HepG2 (cell line): ENCODE measurements around the gene FHIT. TPM values are rescaled to one million over a fixed set of nuclear protein-coding genes. Genes with fewer than 3 reads are reported as not detected.

Experiments used
- ATAC-seq: fragments of 200-7000 bp; cut with Tn5 transposase; 3 replicates; pipeline ENCODE4 v1.9.1; 2020; ENCODE audit warnings: mild to moderate bottlenecking, moderate library complexity
- BruUV-seq: library from RNA; stranded (reverse); fragments of 400-500 nt; replicated peaks from 2 replicates; lab custom pipeline; 2021; lab: Mats Ljungman, UMichigan
- CTCF ChIA-PET: fragments of 300-600 bp; formaldehyde crosslinking; extraction: SDS; loops from one replicate; lab custom pipeline; 2021; ENCODE audit warnings: low total read pairs, inconsistent platforms, low intra/inter-chr PET ratio; lab: Yijun Ruan, JAX
- POLR2A ChIA-PET: fragments of 350-600 bp; sonication (Branson Sonifier 250); formaldehyde crosslinking; loops from one replicate; lab custom pipeline; 2020; ENCODE audit warnings: antibody characterized with exemption, inconsistent platforms; lab: Yijun Ruan, JAX
- DNase-seq: peaks from one replicate; pipeline ENCODE4 v3.0.0-alpha.2; 2015; ENCODE audit warnings: low spot score
- FAIRE-seq: peaks from 3 replicates; lab custom pipeline; 2011; peaks lifted over from hg19 to GRCh38; lab: Jason Lieb, UNC
- H2AFZ ChIP-seq: one replicate; pipeline ENCODE4 v1.6.1; 2011; ENCODE audit warnings: low read length, inconsistent platforms
- H3K27ac ChIP-seq: fragments of 300-600 bp; 3 replicates; pipeline ENCODE4 v1.8.0; 2011; ENCODE audit warnings: mixed run types, mild to moderate bottlenecking, mixed read lengths, low read length, inconsistent platforms; ENCODE audit not compliant: insufficient read depth; ENCODE audit errors: extremely low read length
- H3K27me3 ChIP-seq, 2 experiments: fragments of 200-600 bp in 1 of 2; 2 replicates in 1 of 2; 3 replicates in 1 of 2; pipeline versions ENCODE4 v1.6.0 to v1.8.0; 2011; ENCODE audit warnings: low read length in 2 of 2, mild to moderate bottlenecking in 2 of 2, moderate library complexity in 2 of 2, inconsistent platforms in 1 of 2; ENCODE audit not compliant: insufficient read depth in 2 of 2, control insufficient read depth in 1 of 2
- H3K36me3 ChIP-seq, 2 experiments: fragments of 200-600 bp in 1 of 2; replicated peaks in 1 of 2; 2 replicates in 1 of 2; 3 replicates in 1 of 2; pipeline versions ENCODE4 v1.5.1 to v1.8.0; 2011; ENCODE audit warnings: low read length in 2 of 2, inconsistent platforms in 1 of 2; ENCODE audit not compliant: insufficient read depth in 2 of 2, control insufficient read depth in 1 of 2
- H3K4me1 ChIP-seq: 2 replicates; pipeline ENCODE4 v1.5.1; 2012; ENCODE audit warnings: low read length, inconsistent platforms; ENCODE audit not compliant: insufficient read depth
- H3K4me2 ChIP-seq: 2 replicates; pipeline ENCODE4 v1.6.0; 2011; ENCODE audit warnings: low read depth, low read length, inconsistent platforms
- H3K4me3 ChIP-seq, 3 experiments: fragments of 200-600 bp in 1 of 3; sonication (generic), shearing (Covaris generic) in 1 of 3; replicated peaks in 1 of 3; 2 replicates each; pipeline ENCODE4 v1.5.1; 2011 to 2016; ENCODE audit warnings: low read length in 3 of 3, inconsistent platforms in 2 of 3, low read depth in 2 of 3, mild to moderate bottlenecking in 2 of 3, control low read depth in 1 of 3, mixed read lengths in 1 of 3; ENCODE audit not compliant: insufficient read depth in 1 of 3
- H3K79me2 ChIP-seq: one replicate; pipeline ENCODE4 v1.6.1; 2011; ENCODE audit warnings: low read length, inconsistent platforms; ENCODE audit not compliant: insufficient read depth
- H3K9ac ChIP-seq: 2 replicates; pipeline ENCODE4 v1.6.0; 2011; ENCODE audit warnings: mild to moderate bottlenecking, low read depth, low read length, inconsistent platforms; ENCODE audit not compliant: insufficient read depth
- H3K9me3 ChIP-seq: 2 replicates; pipeline ENCODE4 v1.5.1; 2012; ENCODE audit warnings: mild to moderate bottlenecking, low read length
- H4K20me1 ChIP-seq: 2 replicates; pipeline ENCODE4 v1.6.0; 2011; ENCODE audit warnings: inconsistent platforms, mild to moderate bottlenecking, low read length, moderate library complexity; ENCODE audit not compliant: insufficient read depth
- ATF7 ChIP-seq, 2 experiments: fragments of 450-650 bp in 1 of 2; sonication (generic) in 1 of 2; formaldehyde crosslinking in 1 of 2; IDR thresholded peaks; 2 replicates each; pipeline versions ENCODE4 v1.4.0 to v1.6.1; 2016 to 2020; ENCODE audit warnings: antibody characterized with exemption in 1 of 2, mild to moderate bottlenecking in 1 of 2, missing genetic modification reagents in 1 of 2
- EZH2 ChIP-seq: conservative IDR thresholded peaks from 2 replicates; pipeline ENCODE4 v1.6.1; 2012; ENCODE audit warnings: mild to moderate bottlenecking, low read depth, low read length, moderate library complexity
- MAFF ChIP-seq: IDR thresholded peaks from 2 replicates; pipeline ENCODE4 v1.6.1; 2011; ENCODE audit warnings: low read depth, low read length, improper control_type of control experiment
- NFIB ChIP-seq: sonication (generic); formaldehyde crosslinking; IDR thresholded peaks from 2 replicates; pipeline ENCODE4 v1.9.0; 2021; ENCODE audit warnings: missing genetic modification reagents, mild to moderate bottlenecking, borderline replicate concordance
- POLR2AphosphoS5 ChIP-seq: IDR thresholded peaks from 2 replicates; pipeline ENCODE4 v1.6.1; 2012; ENCODE audit warnings: low read depth, low read length
- POLR2G ChIP-seq: fragments of 200-400 bp; formaldehyde crosslinking; IDR thresholded peaks from 2 replicates; pipeline ENCODE4 v1.6.1; 2018; ENCODE audit warnings: mild to moderate bottlenecking, low read depth, low read length, moderate library complexity
- TBP ChIP-seq: sonication (generic); formaldehyde crosslinking; IDR thresholded peaks from 2 replicates; pipeline ENCODE4 v1.5.0; 2020; ENCODE audit warnings: missing genetic modification reagents
- U2AF1 ChIP-seq: fragments of 200-400 bp; formaldehyde crosslinking; optimal IDR thresholded peaks from 2 replicates; pipeline ENCODE3; 2017; ENCODE audit warnings: mild to moderate bottlenecking, low read depth, low read length
- WGBS: methylation state at CpG from one replicate; pipeline ENCODE4 v1.1.6; 2017; ENCODE audit warnings: low lambda C conversion rate; 5-methylcytosine and 5-hydroxymethylcytosine counted together
- in situ Hi-C: cut with HindIII; loops from 2 replicates; pipeline ENCODE4 v1.10.0; 2017; ENCODE audit warnings: low pct_unique_long_range_greater_than_20kb; ENCODE audit not compliant: extremely low pct_ligation_motif_present
- intact Hi-C: fragments of 100-400 bp; cut with micrococcal nuclease; formaldehyde crosslinking; loops from one replicate; pipeline ENCODE4 v1.10.0; 2022; ENCODE audit not compliant: unreplicated experiment
- polyA plus RNA-seq, 8 experiments: library from polyadenylated mRNA; depleted of rRNA in 3 of 8; stranded (reverse) in 7 of 8; unstranded in 1 of 8; fragments of >200 nt; fragmentation: Illumina TruSeq in 4 of 8; extraction: Trizol in 4 of 8; gene quantifications; 2 replicates each; pipeline versions ENCODE4 v1.2.1 to v1.2.3, GENCODE V29; 2011 to 2016; ENCODE audit warnings: low read depth in 4 of 8, missing spikeins in 1 of 8, mixed read lengths in 1 of 8; ENCODE audit not compliant: insufficient read depth in 1 of 8
- total RNA-seq, 5 experiments: library from RNA; depleted of rRNA; stranded (reverse); fragments of >200 nt; fragmentation: Illumina TruSeq; extraction: Trizol; gene quantifications; 2 replicates each; pipeline ENCODE4 v1.2.3, GENCODE V29; 2016; ENCODE audit warnings: low read depth in 1 of 5
- TF ChIP-seq, protein P1 (sequence below): sonication (generic); formaldehyde crosslinking; IDR thresholded peaks from 2 replicates; pipeline ENCODE4 v1.8.0; 2022; ENCODE audit warnings: missing genetic modification reagents, mild to moderate bottlenecking, inconsistent platforms, borderline replicate concordance
- TF ChIP-seq, protein P2 (sequence below): sonication (generic); formaldehyde crosslinking; IDR thresholded peaks from 2 replicates; pipeline ENCODE4 v1.4.0; 2020; ENCODE audit warnings: mild to moderate bottlenecking, missing genetic modification reagents
- TF ChIP-seq, protein P3 (sequence below): sonication (generic); formaldehyde crosslinking; IDR thresholded peaks from 2 replicates; pipeline ENCODE4 v1.8.0; 2022; ENCODE audit warnings: mild to moderate bottlenecking, missing genetic modification reagents
- TF ChIP-seq, protein P4 (sequence below): sonication (generic); formaldehyde crosslinking; IDR thresholded peaks from 2 replicates; pipeline ENCODE4 v1.5.1; 2020; ENCODE audit warnings: mild to moderate bottlenecking, missing genetic modification reagents, moderate library complexity

FHIT gene
- total and polyA plus RNA-seq, 2 of the 13 experiments (the other 11 are each of a cell fraction or from before 2014, with no cell fraction given), result 4.0 to 4.6 TPM

DNA sequence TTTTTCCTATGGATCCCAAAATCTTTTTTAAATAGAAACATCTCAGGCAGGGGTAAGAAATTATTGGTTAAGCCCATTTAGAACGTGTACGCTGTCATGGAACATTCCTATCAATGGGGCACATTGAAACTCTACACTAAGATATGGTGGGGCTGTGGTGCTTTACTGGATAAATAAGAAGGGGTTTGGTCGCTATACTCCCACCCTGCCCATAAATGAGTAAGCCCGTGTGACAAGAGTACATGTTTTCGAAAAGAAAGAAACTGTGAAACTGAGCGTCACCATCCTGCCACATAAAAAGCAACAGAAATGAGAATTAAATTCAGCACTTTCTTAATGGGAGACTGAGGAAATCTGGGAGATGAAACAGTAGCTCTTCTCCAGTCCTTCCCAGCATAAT, 1271.7 kb downstream of the FHIT start (continued):
- no peak for TF ChIP-seq EZH2
- no peak for TF ChIP-seq U2AF1
- TF ChIP-seq, protein P1, sequence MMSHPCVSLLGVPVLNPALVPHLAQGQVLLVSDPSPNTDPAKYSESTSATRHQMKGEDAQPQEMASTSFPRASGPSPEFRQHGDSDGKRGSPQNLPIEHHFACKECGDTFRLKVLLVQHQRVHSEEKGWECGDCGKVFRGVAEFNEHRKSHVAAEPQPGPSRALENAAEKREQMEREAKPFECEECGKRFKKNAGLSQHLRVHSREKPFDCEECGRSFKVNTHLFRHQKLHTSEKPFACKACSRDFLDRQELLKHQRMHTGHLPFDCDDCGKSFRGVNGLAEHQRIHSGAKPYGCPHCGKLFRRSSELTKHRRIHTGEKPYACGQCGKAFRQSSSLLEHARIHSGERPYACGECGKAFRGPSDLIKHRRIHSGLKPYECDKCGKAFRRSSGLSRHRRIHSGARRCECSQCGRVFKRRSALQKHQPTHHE (CRISPR knock-in tag), result no peak

DNA sequence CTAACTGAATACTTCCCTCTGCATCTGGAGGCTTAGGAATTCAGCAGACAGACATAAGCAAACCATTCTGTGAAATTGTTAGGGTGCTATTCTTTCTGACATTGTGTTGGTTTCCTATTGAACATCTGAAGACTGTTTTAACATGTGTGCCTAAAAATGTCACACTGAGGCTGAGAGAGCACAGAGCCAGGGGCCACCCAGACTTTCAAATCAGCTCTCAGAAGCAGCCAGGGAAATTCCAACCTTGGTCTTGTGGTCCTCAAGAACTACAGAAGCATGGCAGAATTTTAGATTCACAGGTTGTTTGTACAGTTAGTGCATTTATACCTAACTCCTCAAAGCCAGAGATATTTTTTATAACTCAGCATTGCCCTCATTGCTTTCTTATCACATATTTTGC, 1272.3 kb downstream of the FHIT start:
- no peak for TF ChIP-seq TBP
- in situ Hi-C loops, result no loop called here
- Histone ChIP-seq H3K27me3 (no peaks in the 10 kb centered on the region), H3K9me3 (no peaks in the 10 kb centered on the region), H3K79me2 (no peaks in the 10 kb centered on the region), H3K4me2 (no peak overlapping the region), H3K4me3 (no peak overlapping the region), H3K27ac (no peak overlapping the region), H3K36me3 (no peaks in the 10 kb centered on the region), H2AFZ (no peak overlapping the region), H4K20me1 (no peaks in the 10 kb centered on the region), H3K9ac (no peak overlapping the region), H3K4me1 (no peaks in the 10 kb centered on the region)
- intact Hi-C loops, result no loop called here
- no peak for ATAC-seq
- DNase-seq, result no peak
- ChIA-PET CTCF (no interaction called here), POLR2A (no interaction called here)
- FAIRE-seq, result no peak
- BruUV-seq, result no TSS peak

DNA sequence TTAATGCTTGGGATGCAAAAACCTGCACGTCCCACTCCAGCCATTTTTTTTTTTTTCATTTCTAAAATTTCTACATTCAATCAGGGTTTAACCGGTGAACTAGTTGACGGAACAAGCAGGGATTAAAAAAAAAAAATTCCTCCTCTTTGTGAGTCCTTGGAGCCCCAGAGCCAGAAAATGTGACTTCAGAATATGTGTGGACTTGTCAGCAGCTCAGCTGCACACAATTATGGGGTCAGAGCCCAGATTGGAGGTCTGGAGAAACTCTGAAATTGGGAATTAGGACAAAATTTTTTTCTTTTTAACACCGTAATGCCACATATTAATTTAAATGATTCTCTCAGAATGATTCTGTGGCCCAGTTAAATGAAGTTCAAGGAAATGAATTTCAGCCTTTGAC, 1280.5 kb downstream of the FHIT start:
- ChIA-PET POLR2A (no interaction called here), CTCF (no interaction called here)
- no peak overlapping the region for H2AFZ ChIP-seq
- ATAC-seq (no peak), FAIRE-seq (no peak), DNase-seq (no peak)
- no peaks in the 10 kb centered on the region for H3K4me1 ChIP-seq
- no peaks in the 10 kb centered on the region for H4K20me1 ChIP-seq
- no peak overlapping the region for H3K27ac ChIP-seq
- H3K27me3 ChIP-seq, result no peaks in the 10 kb centered on the region
- 31% methylated on average over 4 of the region's 4 CpGs for WGBS
- no peaks in the 10 kb centered on the region for H3K79me2 ChIP-seq
- in situ Hi-C loops (no loop called here), intact Hi-C loops (no loop called here)
- no peak overlapping the region for H3K9ac ChIP-seq
- no peak overlapping the region for H3K4me2 ChIP-seq
- H3K36me3 ChIP-seq, result no peaks in the 10 kb centered on the region
- BruUV-seq, result no TSS peak
- H3K9me3 ChIP-seq, result no peaks in the 10 kb centered on the region
- no peak overlapping the region for H3K4me3 ChIP-seq
- TF ChIP-seq POLR2AphosphoS5, result no peak
- TF ChIP-seq, protein P2, sequence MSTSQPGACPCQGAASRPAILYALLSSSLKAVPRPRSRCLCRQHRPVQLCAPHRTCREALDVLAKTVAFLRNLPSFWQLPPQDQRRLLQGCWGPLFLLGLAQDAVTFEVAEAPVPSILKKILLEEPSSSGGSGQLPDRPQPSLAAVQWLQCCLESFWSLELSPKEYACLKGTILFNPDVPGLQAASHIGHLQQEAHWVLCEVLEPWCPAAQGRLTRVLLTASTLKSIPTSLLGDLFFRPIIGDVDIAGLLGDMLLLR (CRISPR knock-in tag), result no peak
- TF ChIP-seq, protein P3, sequence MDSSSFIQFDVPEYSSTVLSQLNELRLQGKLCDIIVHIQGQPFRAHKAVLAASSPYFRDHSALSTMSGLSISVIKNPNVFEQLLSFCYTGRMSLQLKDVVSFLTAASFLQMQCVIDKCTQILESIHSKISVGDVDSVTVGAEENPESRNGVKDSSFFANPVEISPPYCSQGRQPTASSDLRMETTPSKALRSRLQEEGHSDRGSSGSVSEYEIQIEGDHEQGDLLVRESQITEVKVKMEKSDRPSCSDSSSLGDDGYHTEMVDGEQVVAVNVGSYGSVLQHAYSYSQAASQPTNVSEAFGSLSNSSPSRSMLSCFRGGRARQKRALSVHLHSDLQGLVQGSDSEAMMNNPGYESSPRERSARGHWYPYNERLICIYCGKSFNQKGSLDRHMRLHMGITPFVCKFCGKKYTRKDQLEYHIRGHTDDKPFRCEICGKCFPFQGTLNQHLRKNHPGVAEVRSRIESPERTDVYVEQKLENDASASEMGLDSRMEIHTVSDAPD (CRISPR knock-in tag), result no peak
- TF ChIP-seq, protein P4, sequence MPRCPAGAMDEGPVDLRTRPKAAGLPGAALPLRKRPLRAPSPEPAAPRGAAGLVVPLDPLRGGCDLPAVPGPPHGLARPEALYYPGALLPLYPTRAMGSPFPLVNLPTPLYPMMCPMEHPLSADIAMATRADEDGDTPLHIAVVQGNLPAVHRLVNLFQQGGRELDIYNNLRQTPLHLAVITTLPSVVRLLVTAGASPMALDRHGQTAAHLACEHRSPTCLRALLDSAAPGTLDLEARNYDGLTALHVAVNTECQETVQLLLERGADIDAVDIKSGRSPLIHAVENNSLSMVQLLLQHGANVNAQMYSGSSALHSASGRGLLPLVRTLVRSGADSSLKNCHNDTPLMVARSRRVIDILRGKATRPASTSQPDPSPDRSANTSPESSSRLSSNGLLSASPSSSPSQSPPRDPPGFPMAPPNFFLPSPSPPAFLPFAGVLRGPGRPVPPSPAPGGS (CRISPR knock-in tag), result no peak
- TF ChIP-seq MAFF, result no peak
- no peak for TF ChIP-seq POLR2G
- no peak for TF ChIP-seq ATF7 (IDR thresholded peaks at IDR 0.05)
- no peak for TF ChIP-seq ATF7 (CRISPR knock-in tag; IDR thresholded peaks at IDR 0.05)
- TF ChIP-seq NFIB (CRISPR knock-in tag), result no peak
